ENCODE measurements around the gene MSANTD3. TPM values are rescaled to one million over a fixed set of nuclear protein-coding genes. Genes with fewer than 3 reads are reported as not detected.

MSANTD3 gene
- total and polyA plus RNA-seq, 2 experiments from 2014 or later: 19.7 to 34.5 TPM

DNA sequence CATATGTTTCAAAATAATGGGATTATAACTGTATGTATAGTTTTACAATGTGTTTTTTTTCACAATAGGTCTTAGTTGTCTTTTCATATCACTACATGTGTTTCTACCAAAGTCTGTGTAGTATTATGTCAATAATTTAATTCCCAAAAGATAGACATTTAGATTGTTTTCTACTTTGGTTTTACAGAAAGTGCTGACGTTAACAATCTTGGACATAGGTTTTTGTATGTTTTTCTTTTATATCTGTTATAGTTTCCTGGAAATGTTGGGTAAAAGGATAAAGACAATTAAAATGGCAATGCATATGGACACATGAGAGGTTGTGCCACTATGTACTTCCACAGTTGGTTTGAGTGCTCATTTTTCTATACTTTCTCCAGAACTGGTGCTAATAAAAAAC, 61.2 kb downstream of the MSANTD3 start:
- Histone ChIP-seq H3K9me2 (ENCODE audit: insufficient read depth) (no peaks in the 10 kb centered on the region), H3K4me1 (ENCODE audit: insufficient read depth) (peaks cover 26% of the 10 kb centered on the region), H3K27ac (ENCODE audit: low read depth) (no peak overlapping the region), H2AFZ (no peak overlapping the region), H3K27me3 (ENCODE audit: insufficient read depth) (no peaks in the 10 kb centered on the region), H3K4me3 (no peak overlapping the region), H3K4me2 (no peak overlapping the region), H3F3A (replicated peaks; ENCODE audit: low read depth) (no peaks in the 10 kb centered on the region), H4K20me1 (replicated peaks; ENCODE audit: insufficient read depth) (peaks cover 58% of the 10 kb centered on the region), H3K36me3 (ENCODE audit: insufficient read depth) (no peaks in the 10 kb centered on the region), H3K79me2 (replicated peaks; ENCODE audit: insufficient read depth) (peaks cover 100% of the 10 kb centered on the region)
- peaks cover 3% of the 10 kb centered on the region for H3K27me3 Mint-ChIP-seq (ENCODE audit: insufficient read depth, low read depth, poor library complexity)
- ATAC-seq (no peak), DNase-seq (ENCODE audit: low spot score) (no peak)
- TF ChIP-seq, protein P1, sequence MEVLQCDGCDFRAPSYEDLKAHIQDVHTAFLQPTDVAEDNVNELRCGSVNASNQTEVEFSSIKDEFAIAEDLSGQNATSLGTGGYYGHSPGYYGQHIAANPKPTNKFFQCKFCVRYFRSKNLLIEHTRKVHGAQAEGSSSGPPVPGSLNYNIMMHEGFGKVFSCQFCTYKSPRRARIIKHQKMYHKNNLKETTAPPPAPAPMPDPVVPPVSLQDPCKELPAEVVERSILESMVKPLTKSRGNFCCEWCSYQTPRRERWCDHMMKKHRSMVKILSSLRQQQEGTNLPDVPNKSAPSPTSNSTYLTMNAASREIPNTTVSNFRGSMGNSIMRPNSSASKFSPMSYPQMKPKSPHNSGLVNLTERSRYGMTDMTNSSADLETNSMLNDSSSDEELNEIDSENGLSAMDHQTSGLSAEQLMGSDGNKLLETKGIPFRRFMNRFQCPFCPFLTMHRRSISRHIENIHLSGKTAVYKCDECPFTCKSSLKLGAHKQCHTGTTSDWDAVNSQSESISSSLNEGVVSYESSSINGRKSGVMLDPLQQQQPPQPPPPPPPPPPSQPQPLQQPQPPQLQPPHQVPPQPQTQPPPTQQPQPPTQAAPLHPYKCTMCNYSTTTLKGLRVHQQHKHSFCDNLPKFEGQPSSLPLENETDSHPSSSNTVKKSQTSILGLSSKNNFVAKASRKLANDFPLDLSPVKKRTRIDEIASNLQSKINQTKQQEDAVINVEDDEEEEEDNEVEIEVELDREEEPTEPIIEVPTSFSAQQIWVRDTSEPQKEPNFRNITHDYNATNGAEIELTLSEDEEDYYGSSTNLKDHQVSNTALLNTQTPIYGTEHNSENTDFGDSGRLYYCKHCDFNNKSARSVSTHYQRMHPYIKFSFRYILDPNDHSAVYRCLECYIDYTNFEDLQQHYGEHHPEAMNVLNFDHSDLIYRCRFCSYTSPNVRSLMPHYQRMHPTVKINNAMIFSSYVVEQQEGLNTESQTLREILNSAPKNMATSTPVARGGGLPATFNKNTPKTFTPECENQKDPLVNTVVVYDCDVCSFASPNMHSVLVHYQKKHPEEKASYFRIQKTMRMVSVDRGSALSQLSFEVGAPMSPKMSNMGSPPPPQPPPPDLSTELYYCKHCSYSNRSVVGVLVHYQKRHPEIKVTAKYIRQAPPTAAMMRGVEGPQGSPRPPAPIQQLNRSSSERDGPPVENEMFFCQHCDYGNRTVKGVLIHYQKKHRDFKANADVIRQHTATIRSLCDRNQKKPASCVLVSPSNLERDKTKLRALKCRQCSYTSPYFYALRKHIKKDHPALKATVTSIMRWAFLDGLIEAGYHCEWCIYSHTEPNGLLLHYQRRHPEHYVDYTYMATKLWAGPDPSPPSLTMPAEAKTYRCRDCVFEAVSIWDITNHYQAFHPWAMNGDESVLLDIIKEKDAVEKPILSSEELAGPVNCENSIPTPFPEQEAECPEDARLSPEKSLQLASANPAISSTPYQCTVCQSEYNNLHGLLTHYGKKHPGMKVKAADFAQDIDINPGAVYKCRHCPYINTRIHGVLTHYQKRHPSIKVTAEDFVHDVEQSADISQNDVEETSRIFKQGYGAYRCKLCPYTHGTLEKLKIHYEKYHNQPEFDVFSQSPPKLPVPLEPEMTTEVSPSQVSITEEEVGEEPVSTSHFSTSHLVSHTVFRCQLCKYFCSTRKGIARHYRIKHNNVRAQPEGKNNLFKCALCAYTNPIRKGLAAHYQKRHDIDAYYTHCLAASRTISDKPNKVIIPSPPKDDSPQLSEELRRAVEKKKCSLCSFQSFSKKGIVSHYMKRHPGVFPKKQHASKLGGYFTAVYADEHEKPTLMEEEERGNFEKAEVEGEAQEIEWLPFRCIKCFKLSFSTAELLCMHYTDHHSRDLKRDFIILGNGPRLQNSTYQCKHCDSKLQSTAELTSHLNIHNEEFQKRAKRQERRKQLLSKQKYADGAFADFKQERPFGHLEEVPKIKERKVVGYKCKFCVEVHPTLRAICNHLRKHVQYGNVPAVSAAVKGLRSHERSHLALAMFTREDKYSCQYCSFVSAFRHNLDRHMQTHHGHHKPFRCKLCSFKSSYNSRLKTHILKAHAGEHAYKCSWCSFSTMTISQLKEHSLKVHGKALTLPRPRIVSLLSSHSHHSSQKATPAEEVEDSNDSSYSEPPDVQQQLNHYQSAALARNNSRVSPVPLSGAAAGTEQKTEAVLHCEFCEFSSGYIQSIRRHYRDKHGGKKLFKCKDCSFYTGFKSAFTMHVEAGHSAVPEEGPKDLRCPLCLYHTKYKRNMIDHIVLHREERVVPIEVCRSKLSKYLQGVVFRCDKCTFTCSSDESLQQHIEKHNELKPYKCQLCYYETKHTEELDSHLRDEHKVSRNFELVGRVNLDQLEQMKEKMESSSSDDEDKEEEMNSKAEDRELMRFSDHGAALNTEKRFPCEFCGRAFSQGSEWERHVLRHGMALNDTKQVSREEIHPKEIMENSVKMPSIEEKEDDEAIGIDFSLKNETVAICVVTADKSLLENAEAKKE (CRISPR knock-in tag; IDR thresholded peaks at IDR 0.05): no peak
- TF ChIP-seq ZNF331 (CRISPR knock-in tag; IDR thresholded peaks at IDR 0.05; ENCODE audit: low read depth) (no peak), STAT1 (IDR thresholded peaks at IDR 0.05; ENCODE audit: unreplicated experiment) (no peak), EZH2 (IDR thresholded peaks at IDR 0.05; ENCODE audit: low read depth, unreplicated experiment) (no peak), NANOG (IDR thresholded peaks at IDR 0.05; ENCODE audit: borderline replicate concordance) (no peak), CREB1 (CRISPR knock-in tag; IDR thresholded peaks at IDR 0.05; ENCODE audit: low read depth) (no peak)
- TF ChIP-seq, protein P2, sequence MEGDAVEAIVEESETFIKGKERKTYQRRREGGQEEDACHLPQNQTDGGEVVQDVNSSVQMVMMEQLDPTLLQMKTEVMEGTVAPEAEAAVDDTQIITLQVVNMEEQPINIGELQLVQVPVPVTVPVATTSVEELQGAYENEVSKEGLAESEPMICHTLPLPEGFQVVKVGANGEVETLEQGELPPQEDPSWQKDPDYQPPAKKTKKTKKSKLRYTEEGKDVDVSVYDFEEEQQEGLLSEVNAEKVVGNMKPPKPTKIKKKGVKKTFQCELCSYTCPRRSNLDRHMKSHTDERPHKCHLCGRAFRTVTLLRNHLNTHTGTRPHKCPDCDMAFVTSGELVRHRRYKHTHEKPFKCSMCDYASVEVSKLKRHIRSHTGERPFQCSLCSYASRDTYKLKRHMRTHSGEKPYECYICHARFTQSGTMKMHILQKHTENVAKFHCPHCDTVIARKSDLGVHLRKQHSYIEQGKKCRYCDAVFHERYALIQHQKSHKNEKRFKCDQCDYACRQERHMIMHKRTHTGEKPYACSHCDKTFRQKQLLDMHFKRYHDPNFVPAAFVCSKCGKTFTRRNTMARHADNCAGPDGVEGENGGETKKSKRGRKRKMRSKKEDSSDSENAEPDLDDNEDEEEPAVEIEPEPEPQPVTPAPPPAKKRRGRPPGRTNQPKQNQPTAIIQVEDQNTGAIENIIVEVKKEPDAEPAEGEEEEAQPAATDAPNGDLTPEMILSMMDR (conservative IDR thresholded peaks at IDR 0.05; ENCODE audit: low read depth in 2 of 2): no peak
- H3K36me3 Mint-ChIP-seq (ENCODE audit: low read depth): no peaks in the 10 kb centered on the region
- no peak overlapping the region for H3K27ac Mint-ChIP-seq
- H3K9me3 Mint-ChIP-seq: no peaks in the 10 kb centered on the region
- H3K4me1 Mint-ChIP-seq: peaks cover 35% of the 10 kb centered on the region
- H3K4me3 Mint-ChIP-seq: no peak overlapping the region

Measured in GM23338 (cell line).